ENCODE results near the gene CCDC80. TPM values are rescaled to one million over a fixed set of nuclear protein-coding genes. Genes with fewer than 3 reads are reported as not detected.

The CCDC80 gene, protein sequence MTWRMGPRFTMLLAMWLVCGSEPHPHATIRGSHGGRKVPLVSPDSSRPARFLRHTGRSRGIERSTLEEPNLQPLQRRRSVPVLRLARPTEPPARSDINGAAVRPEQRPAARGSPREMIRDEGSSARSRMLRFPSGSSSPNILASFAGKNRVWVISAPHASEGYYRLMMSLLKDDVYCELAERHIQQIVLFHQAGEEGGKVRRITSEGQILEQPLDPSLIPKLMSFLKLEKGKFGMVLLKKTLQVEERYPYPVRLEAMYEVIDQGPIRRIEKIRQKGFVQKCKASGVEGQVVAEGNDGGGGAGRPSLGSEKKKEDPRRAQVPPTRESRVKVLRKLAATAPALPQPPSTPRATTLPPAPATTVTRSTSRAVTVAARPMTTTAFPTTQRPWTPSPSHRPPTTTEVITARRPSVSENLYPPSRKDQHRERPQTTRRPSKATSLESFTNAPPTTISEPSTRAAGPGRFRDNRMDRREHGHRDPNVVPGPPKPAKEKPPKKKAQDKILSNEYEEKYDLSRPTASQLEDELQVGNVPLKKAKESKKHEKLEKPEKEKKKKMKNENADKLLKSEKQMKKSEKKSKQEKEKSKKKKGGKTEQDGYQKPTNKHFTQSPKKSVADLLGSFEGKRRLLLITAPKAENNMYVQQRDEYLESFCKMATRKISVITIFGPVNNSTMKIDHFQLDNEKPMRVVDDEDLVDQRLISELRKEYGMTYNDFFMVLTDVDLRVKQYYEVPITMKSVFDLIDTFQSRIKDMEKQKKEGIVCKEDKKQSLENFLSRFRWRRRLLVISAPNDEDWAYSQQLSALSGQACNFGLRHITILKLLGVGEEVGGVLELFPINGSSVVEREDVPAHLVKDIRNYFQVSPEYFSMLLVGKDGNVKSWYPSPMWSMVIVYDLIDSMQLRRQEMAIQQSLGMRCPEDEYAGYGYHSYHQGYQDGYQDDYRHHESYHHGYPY
- 92.2 and 151 TPM in 2 replicates for total RNA-seq

DNA sequence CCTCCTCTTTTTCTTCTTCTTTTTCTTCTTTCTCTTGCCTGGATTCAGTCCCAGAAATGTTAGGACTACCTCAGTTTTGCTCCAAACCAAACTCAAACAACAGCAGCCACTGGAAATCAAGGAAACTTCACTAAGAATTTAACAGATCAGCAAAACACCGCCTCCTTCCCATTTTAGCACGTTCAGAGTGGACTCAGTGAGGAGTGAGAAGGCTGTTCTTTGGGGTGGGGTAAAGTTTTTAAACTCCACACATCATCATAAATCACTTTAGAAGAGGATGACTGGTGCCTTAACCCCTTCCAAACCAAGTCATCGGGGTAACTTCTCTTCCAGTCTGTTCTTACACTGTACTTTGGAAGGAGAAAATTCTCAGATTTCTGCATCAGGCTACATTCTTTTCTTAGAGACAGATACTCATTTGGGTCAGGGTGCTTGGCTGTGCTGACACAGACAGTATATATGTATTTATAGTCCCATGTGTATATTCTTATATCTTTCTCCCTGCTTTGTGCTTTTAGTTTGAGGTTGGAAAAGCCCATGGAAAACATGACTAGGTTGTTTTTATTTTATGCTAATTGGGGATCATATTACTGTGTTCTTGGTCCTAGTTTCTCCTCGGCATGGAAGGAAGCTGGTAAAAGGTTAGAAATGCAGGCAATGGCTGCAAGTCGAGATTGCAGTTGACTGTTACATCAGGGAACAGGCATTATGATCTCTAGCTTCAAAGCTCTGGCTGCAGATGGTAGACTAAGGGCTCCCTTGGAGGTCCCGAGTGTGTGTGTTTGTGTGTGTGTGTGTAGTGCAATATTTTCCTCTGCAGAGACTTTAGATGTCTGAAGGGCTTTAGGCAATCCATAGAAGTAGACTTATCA is at the start of gene CCDC80:
Gene CCDC80 (minus strand): TSS at position 214 of the 872 bp plus-strand sequence. CDS start 1,238 bp downstream, outside the sequence.
- DNase-seq (ENCODE audit: low read depth) = peak; percentile 95

- no peak for DNase-seq (ENCODE audit: low read depth)
Measured at GRCh38 chr3:112689989-112690388, 49.0 kb upstream of the CCDC80 start.

DNA sequence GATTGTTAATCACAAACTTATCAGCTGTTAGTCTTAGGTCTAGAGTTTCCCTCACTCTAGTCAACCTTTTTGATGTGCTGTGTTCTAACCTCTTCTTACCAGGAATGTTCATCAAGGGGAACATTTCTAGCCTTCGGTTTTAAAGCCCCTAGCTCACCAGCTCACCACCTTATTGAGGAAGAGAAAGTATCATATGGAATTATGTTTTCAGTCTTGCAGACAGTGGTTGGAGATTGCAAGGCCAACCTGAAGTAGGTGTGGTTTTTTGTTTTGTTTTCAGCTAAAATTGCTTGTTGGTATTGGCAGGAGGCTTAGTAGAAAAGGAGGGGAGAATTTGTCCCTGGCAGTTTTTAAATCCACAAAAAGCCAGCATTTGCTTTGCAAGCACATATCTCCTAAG is 48.4 kb upstream of the CCDC80 start:
- DNase-seq (ENCODE audit: low read depth) = no peak

DNA sequence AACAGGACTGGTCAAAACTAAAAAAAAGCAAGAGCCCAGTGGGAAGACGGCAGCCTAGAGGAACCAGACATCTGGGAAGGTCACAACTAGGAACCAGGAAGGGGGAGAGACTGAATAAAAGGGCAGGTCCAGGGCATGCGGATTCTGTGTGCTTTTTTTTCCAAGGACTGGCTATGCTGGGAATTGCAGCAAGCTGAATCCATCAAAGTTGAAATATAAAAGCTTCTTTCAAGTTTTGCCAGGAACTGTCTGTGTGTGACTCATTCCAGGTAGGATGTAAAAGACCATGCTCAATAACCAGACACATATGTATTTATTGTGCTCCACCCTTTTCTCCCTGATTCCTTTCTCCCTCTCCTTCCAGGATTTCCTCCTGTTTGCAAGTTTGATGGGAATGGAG is 47.9 kb upstream of the CCDC80 start:
- peak; percentile 18 for DNase-seq (ENCODE audit: low read depth)

DNA sequence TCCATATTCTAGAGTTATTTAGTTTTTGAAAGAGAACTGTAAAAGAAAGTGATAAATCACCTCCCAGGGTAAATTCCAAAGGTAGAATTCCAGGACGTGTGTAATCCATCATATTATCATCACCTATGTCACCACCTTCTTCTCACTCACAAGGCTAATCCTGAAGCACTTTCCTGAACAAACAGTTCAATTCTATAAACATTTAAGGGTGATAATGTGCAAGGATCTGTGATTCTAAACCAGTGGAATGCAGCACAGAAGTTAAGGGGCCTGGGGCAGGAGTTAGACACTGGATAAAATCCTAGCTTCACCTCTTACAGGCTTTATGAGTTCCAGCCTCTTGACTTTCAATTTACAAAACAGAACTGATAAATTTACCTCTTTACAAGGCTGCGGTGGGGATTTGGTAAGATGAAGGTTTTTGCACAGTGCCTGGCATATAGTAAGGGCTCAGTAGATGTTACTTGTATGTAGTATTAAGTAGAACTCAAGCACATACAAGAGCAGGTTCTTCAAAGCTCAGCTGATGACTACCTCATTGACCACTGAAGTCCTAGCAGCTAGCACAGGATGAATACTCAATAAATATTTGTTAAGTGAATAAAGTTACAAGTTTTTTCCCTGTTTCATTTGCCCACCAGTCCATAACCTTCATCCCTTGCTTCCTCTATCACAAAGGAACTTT is 47.3 kb upstream of the CCDC80 start:
- no peak for DNase-seq (ENCODE audit: low read depth)

GRCh38 chr3:112687616-112688015 is 46.7 kb upstream of the CCDC80 start:
- no peak for DNase-seq (ENCODE audit: low read depth)

DNA sequence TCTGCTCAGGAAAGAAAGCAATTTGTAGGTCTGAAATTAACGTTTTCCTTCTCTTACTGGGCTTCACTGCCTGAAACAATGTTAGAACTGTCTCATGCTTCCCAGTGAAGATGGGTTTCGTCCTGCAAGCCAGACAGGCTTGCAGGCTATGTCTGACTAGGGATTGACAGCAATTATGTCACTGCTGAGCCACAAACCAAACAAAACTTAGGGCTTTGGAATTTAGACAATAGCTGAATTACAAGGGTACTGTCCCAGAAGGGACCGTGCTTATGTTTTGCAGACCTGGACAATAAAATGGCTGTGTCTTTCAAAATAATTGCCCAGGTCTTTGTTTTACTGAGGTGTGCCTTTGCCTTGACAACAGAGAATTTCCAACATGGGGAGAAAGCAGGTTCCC is 46.3 kb upstream of the CCDC80 start:
- DNase-seq (ENCODE audit: low read depth) = no peak

DNA sequence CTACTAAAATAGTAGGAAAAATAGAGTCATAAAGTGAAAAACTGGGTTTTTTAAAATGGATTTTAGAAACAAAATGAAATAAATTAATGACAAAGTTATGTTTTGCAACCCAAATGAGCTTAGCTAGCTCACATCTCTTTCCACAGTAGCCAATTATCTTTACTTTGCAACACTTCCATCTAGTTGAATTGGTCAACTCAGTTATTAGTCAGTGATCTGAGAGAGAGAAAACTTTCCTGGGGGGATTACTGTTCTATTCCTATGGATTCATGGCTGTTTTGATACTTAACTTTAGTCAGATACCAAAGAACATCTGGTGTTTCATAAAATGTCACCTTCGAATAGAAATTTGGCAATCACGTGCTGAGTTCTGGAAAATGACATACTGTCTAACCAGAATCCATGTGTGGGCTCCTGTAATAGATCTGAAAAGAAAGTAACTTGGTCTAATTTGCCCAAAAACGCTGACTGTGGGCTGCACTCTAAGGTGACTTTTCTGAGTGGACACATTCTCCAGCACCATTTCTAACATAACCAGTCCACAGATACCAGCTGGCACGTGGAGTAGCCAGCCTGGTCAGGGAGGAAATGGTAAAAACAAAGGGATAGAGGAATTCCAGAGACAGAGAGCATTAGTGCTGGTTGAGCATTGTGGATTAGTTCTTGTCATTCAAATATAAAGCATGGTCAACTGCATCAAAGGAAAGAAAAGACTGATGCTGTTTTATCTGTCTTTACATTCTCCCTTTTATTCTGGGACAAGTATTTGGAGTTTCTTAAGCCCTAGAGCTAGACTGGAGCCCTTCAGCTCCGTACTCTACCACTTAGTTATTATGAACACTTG is 45.2 kb upstream of the CCDC80 start:
- DNase-seq (ENCODE audit: low read depth) = no peak

DNA sequence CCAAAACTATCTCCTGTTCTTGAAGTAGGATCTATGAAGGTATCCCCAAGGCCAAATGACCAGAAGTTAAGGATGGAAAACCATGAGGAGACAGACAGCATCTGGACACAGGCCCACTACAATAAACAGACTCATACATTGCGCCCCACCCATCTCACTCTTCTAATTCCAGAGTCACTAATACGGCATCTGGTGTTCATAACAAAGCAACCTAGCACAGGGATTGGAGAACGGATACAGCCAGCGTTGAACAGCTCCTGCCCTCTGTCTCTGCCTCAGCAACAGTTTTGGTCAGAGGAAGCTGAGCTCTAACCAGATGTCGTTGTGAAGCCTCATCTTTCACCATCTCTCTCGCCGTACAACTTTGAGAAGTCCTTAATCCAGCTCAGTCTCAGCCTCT is 44.5 kb upstream of the CCDC80 start:
- no peak for DNase-seq (ENCODE audit: low read depth)

DNA sequence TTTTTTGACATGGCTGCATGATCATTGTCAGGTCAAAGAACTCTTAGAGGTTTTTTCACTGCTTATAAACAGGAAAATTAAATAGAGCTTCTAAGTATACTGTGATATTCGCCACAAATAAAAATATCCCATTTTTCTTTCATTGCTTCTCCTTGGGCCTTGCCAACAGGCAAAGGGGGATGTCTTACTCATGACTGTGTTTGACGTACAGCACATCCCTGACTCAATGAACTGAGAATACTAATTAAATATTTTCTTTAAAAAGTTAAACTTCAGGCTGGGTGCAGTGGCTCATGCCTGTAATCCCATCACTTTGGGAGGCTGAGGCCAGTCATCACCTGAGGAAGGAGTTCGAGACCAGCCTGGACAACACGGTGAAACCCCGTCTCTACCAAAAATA is 41.4 kb upstream of the CCDC80 start:
- DNase-seq (ENCODE audit: low read depth) = no peak

DNA sequence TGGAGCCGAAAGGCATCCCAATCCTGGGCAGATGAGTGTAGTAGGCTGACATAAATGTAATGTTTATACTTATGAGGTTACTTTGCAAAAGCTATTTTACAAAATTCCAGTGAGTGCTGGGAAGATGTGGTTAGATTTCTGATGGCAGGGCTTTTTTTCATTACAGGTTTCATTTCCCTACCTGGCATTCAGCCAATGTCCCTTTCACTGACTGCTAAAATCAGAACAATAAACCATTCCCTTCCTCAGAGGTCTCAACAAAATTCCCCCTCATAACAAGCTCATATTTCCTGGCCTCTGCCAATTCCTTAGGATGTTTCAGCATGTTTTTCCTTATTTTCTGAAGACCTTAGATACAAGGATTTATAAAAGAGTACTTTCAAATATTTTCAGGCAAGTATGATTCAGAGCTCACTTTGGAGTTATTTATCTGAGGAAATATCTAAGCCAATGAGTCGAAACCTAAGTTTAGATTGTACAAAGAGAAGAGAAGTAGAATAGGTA is 40.9 kb upstream of the CCDC80 start:
- peak; percentile 80 for DNase-seq (ENCODE audit: low read depth)

DNA sequence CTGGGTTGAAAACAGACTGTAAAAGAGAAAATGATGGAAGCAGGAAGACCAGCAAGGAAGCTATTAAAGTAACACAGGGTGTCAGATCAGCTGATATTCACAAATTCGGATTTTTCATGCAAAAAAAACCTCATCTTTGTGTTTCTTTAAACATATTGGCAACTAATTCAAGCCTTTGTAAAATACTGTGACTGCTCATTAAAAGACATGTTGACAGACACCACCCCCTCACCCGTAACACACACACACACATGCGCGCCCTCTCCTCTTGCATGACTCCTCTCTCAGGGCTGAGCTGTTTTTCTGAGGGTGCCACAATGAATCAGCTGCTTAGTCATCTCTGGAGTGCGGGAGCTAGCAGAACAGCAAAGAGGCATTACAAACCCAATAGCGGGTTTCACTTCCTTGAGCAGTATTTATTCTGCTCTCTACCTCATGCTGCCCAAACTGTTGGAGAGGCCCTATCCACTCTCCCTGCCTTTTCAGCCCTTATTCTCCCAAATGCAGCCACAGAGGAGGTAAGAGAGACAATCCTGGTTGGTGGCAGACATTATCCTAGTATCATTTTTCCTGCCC is 35.8 kb upstream of the CCDC80 start:
- DNase-seq (ENCODE audit: low read depth) = peak; percentile 97

- no peak for DNase-seq (ENCODE audit: low read depth)
Measured at GRCh38 chr3:112675943-112676535, 35.1 kb upstream of the CCDC80 start.

GRCh38 chr3:112675349-112675748 is 34.4 kb upstream of the CCDC80 start:
- DNase-seq (ENCODE audit: low read depth) = no peak

DNA sequence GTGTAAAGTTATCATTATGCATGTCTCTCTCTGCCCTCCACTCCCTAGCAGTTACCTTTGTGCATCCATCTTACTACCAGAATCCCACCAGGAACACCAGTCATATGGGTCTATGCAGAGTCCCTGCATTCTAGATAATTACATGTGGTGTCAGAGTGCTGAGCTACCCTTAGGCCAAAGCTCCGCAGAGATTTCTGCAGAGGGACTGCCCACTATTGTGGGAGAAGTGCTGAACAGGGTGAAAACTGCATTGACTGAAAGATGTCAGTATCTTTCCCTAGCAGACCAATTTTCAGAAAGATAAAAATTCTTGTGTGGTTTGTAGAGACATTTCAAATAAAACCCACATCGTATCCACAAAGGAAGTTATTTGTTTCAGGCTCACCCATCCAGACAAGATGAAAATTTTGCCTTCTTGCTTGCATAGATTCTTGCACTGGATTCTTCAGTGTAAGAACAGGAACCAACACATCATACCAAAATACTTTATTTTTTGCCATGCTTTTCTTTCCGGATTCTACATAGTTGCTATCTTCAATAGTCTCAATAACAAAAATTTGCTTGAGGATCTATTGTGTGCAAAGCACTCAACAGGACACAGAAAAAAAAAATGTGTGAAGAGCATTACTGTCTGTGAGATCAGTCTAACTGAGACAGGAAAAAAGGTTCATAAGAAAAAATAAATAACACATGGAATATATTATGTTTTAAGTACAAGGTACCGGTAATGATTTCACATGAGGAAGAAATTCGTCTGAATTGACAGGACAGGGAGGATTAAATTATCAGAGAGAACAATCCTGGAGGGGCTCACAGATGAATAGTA is 32.0 kb upstream of the CCDC80 start:
- DNase-seq (ENCODE audit: low read depth) = peak; percentile 23

DNA sequence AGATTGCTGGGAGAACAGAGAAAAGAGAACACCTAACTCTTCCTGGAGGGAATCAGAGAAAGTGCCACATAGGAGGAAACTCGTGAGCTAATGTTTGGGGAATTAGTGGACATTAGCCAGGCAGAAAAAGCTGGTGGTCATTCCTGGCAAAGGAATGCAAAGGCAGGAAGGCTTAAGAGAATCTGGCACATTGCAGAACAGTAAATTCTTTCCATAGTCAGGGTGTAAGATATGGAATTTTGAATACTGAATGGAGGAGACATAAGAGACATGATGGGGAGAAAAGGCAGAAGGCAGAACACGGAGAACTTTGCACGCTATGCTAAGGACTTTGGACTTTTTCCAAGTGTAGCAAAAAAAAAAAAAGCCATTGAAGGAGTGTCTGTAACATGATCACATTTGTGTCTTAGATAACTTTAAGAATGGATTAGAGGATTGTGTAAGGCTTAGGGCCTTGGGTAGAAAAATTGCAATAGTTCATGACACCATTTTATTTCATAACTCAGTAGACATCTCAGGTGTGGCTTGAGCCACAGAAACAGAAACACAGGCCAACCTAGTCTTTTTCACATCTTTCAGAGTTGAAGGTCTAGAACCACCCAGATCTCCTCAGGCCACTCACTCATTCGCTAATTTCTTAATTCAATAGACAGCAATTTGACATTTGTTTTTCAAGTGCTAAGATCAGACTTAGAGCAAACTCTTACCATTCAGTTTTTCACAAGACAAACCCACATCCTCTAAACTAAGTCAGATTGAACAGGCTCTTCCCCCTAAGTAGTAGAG is 31.2 kb upstream of the CCDC80 start:
- peak; percentile 90 for DNase-seq (ENCODE audit: low read depth)

GRCh38 chr3:112670824-112671223 is 29.9 kb upstream of the CCDC80 start:
- DNase-seq (ENCODE audit: low read depth) = no peak

Data from renal cortical epithelial cell (primary cell).